Muscle layer of duodenum (tissue), 2 donors: ENCODE results near the gene BAHCC1.

Experiments used
- H3K27ac ChIP-seq: one replicate; pipeline ENCODE4 v1.7.0; 2013; ENCODE audit warnings: mild to moderate bottlenecking, low read length
- H3K27me3 ChIP-seq: one replicate; pipeline ENCODE4 v1.7.0; 2013; ENCODE audit warnings: low read depth, mild to moderate bottlenecking, control low read depth, low read length
- H3K36me3 ChIP-seq, 2 donors: one replicate each; pipeline ENCODE4 v1.7.0; 2013; ENCODE audit warnings: low read length in 2 of 2, control low read depth in 1 of 2, mild to moderate bottlenecking in 1 of 2; ENCODE audit not compliant: insufficient read depth in 2 of 2, control insufficient read depth in 1 of 2
- H3K4me1 ChIP-seq, 2 donors: one replicate each; pipeline ENCODE4 v1.7.0; 2013; ENCODE audit warnings: low read length in 2 of 2, mild to moderate bottlenecking in 2 of 2, control low read depth in 1 of 2, moderate library complexity in 1 of 2; ENCODE audit not compliant: insufficient read depth in 2 of 2, control insufficient read depth in 1 of 2
- H3K4me3 ChIP-seq, 2 donors: one replicate each; pipeline ENCODE4 v1.7.0; 2013; ENCODE audit warnings: low read length in 2 of 2, low read depth in 1 of 2, mild to moderate bottlenecking in 1 of 2
- H3K9me3 ChIP-seq, 2 donors: one replicate each; pipeline ENCODE4 v1.7.0; 2013; ENCODE audit warnings: low read length in 2 of 2, control low read depth in 1 of 2, mild to moderate bottlenecking in 1 of 2; ENCODE audit not compliant: control insufficient read depth in 1 of 2
- donor health status: healthy.

BAHCC1 gene

DNA sequence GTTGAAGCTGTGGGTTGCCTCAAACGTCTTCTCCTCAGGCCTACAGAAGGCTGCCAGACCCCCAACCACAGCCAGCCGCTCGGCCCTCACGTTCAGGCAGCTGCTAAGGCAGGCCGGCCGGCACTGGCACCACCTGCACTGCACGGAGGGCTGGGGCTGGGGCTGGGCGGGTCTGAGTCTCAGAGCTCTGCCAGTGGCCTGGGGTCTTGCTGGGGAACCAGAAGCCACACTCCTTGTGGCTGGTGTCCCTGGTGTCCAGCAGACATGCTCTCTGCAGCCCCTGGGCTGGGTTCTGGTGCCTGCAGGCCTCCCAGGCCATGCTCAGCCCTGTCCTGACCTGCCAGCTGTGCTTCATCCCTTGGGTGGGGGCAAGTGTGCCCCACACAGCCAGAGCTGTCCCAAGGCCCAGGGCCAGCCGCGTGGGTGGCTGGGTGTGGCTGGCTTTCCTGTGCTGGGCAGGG is 42.0 kb downstream of the BAHCC1 start:
- no peak overlapping the region for H3K4me3 ChIP-seq
- H3K4me1 ChIP-seq = peaks cover 0 to 10% of the 10 kb centered on the region in 2 donors
- peaks cover 0 to 6% of the 10 kb centered on the region in 2 donors for H3K36me3 ChIP-seq
- no peak overlapping the region for H3K27ac ChIP-seq
- H3K9me3 ChIP-seq = no peaks in the 10 kb centered on the region
- H3K27me3 ChIP-seq = no peaks in the 10 kb centered on the region

DNA sequence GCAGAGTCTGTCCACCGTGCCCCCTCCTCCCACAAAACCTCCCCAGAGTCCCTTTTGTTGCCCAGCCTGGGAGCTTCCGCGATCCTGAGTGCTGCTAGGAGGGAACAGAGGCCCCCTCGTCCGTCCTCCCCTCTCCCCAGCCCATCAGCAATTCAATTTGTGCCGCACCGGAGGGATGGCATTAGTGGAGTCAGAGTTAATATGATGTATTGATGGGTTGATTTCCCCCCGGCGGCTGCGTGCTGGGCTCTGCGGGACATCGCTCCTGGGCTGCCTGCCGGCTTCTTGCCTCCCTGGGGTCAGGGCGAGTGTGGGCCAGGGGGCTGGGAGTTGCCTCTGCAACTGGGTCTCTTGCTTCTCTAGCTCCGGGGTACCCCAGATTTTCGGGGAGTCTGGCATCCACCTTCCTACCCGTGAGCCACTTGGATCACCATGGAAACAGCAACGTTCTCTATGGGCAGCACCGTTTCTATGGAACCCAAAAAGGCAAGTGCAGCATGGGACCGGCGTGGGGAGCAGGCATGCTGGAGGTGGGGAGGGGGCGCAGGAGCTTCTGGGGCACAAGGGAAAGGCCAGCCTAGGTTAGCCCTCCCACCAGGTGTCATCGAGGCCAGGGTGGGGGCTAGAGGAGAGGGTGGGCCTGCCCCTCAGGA is 42.9 kb downstream of the BAHCC1 start:
- H3K9me3 ChIP-seq = no peaks in the 10 kb centered on the region
- H3K36me3 ChIP-seq = peaks cover 0 to 14% of the 10 kb centered on the region in 2 donors
- peaks cover 0 to 10% of the 10 kb centered on the region in 2 donors for H3K4me1 ChIP-seq
- no peak overlapping the region for H3K4me3 ChIP-seq
- H3K27me3 ChIP-seq = no peaks in the 10 kb centered on the region
- no peak overlapping the region for H3K27ac ChIP-seq

DNA sequence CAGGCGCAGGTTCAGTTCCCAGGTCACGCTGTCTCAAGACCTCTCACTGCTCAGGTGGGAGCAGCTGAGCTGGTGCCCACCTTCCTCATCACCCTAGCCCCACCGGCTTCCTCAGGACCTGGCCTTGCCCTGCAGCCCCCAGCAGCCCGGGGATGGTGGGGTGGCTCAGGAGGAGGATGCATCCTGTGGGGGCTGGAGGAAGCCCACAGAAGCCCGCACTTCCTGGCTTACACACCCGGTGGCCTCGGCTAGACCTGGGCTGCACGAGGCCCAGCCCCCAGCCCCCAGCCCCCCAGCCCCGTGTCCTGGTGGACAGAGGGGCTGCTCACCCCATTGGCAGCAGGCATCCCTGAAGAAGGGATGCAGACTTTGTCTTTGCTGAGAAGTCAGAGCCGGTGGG is 43.4 kb downstream of the BAHCC1 start:
- H3K27ac ChIP-seq = no peak overlapping the region
- H3K36me3 ChIP-seq = peaks cover 0 to 20% of the 10 kb centered on the region in 2 donors
- no peak overlapping the region for H3K4me3 ChIP-seq
- H3K27me3 ChIP-seq = no peaks in the 10 kb centered on the region
- H3K4me1 ChIP-seq = peaks cover 0 to 10% of the 10 kb centered on the region in 2 donors
- H3K9me3 ChIP-seq = no peaks in the 10 kb centered on the region

DNA sequence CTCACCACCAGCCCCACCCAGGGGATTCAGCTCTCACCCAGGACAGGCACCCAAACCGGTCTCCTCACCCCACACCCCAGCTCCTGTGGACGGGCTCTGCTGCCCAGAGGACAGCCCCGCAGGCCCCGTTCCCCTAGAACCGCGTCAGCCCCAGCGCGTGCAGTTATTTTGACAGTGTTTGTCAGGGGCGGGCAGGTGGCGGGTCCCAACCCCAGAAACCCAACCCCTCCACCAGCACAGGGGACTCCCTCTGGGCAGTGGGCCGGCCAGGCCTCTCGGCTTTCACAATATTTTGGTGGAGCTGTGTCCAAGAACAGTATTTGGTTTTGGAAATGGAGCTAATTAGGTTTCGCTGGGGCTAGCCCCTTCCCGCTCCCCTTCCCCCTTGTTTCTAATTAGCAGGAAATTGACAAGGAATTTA is 44.8 kb downstream of the BAHCC1 start:
- H3K36me3 ChIP-seq = peaks cover 0 to 20% of the 10 kb centered on the region in 2 donors
- no peak overlapping the region for H3K27ac ChIP-seq
- no peaks in the 10 kb centered on the region for H3K9me3 ChIP-seq
- no peaks in the 10 kb centered on the region for H3K27me3 ChIP-seq
- no peak overlapping the region for H3K4me3 ChIP-seq
- peaks cover 0 to 10% of the 10 kb centered on the region in 2 donors for H3K4me1 ChIP-seq

DNA sequence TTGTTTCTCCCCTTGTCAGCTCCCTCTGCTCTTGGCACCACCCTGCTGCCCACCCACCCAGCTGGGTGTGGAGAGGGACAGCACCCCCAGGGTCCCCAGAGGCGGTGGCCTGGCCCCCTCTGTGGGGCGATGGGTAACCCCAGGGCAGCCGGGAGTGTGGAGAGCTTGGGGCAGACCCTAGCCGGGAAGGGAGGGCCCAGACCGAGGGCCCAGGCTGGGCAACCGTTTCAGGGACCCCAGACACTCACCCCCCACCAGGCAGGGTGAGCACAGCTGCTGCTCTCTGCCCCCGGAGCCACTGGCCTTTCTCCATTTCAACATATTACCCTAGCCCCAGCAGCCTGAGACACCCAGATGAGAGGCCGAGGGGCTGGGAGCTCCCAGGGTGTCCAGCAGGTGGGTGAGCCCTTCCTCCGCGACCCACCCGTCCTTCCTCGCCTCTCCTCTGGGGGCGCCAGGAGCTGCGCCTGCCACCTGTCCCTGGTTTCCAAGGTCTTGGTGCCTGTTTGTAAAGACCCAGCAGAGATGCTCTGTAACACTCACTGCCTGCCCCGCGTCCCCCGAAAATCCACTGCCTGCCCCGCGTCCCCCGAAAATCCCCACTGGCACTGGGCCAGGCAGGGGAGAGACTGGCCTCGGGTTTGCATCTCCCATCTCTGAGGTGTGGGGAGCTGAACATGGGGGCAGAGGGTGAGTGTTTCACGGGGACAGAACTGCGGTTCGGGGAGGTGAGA is 45.4 kb downstream of the BAHCC1 start:
- Histone ChIP-seq H3K27ac (no peak overlapping the region), H3K4me1 (peaks cover 0 to 10% of the 10 kb centered on the region in 2 donors), H3K27me3 (no peaks in the 10 kb centered on the region), H3K4me3 (no peak overlapping the region), H3K9me3 (no peaks in the 10 kb centered on the region), H3K36me3 (peaks cover 0 to 23% of the 10 kb centered on the region in 2 donors)

DNA sequence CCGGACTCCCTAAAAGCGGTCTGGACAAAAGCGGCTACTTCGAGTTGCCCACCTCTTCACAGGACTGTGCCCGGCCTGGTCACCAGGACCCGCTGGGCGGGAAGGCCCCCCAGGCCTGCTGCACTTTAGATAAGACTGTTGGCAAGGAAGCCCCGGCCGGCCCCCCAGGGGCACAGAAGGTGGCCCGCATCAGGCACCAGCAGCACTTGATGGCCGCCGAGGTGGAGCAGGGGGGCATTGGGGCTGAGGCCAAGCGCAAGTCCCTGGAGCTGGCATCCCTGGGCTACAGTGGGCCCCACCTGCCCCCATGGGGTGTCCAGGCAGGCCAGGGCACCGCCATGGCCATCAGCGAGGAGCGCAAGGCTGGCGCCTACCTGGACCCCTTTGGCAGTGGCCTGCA is 47.5 kb downstream of the BAHCC1 start:
- H3K27me3 ChIP-seq = no peaks in the 10 kb centered on the region
- H3K36me3 ChIP-seq = peaks cover 0 to 33% of the 10 kb centered on the region in 2 donors
- no peak overlapping the region for H3K27ac ChIP-seq
- H3K4me3 ChIP-seq = no peak overlapping the region
- no peaks in the 10 kb centered on the region for H3K4me1 ChIP-seq
- no peaks in the 10 kb centered on the region for H3K9me3 ChIP-seq

DNA sequence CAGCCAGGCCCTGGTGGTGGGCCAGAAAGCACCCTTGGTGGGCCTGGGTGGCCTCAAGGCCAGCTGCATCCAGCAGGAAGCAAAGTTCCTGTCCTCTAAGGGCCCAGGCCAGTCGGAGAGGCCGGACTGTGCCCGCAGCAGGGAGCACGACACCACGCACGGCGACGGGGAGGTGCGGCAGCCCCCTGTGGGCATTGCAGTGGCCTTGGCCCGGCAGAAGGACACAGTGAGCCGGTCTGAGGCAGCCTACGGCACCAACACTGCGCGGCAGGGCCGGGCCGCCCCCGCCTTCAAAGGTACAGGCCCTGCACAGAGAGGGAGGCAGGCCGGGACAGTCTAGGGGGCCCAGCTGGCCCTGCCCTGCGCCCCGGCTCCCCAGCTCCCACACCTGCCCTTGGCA is 48.0 kb downstream of the BAHCC1 start:
- Histone ChIP-seq H3K4me3 (no peak overlapping the region), H3K36me3 (peaks cover 0 to 35% of the 10 kb centered on the region in 2 donors), H3K9me3 (no peaks in the 10 kb centered on the region), H3K27me3 (no peaks in the 10 kb centered on the region), H3K4me1 (no peaks in the 10 kb centered on the region), H3K27ac (no peak overlapping the region)

DNA sequence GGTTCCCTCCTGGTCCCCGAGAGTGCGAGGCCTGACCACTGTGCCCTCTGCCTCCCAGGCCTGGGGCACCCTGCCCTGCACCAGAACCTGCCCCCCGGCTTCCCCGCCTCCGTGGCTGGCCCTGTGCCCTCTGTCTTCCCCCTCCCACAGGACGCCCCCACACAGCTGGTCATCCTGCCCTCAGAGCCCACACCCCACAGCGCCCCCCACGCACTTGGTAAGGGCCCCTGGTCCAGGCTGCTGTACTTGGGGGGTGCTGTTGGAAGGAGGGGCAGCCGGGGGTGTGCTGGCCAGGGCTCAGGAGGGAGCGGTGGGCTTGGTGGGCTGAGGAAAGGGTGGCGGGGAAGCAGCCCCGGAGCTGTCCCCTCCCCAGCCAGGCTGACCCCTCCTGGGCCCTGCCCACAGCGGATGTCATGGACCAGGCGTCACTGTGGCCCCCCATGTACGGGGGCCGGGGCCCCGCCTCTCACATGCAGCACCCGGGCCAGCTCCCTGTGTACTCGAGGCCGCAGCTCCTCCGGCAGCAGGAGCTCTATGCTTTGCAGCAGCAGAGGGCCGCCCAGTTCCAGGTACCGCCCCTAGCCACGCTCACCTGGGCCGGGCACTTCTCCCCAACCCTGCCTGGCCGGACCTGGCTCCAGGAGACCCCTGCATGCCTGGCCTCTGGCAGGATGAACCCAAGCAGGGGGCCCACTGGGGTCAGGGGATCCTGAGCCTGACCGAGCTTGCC is 49.5 kb downstream of the BAHCC1 start:
- Histone ChIP-seq H3K9me3 (no peaks in the 10 kb centered on the region), H3K27ac (no peak overlapping the region), H3K4me1 (no peaks in the 10 kb centered on the region), H3K27me3 (no peaks in the 10 kb centered on the region), H3K36me3 (peaks cover 0 to 39% of the 10 kb centered on the region in 2 donors), H3K4me3 (no peak overlapping the region)

DNA sequence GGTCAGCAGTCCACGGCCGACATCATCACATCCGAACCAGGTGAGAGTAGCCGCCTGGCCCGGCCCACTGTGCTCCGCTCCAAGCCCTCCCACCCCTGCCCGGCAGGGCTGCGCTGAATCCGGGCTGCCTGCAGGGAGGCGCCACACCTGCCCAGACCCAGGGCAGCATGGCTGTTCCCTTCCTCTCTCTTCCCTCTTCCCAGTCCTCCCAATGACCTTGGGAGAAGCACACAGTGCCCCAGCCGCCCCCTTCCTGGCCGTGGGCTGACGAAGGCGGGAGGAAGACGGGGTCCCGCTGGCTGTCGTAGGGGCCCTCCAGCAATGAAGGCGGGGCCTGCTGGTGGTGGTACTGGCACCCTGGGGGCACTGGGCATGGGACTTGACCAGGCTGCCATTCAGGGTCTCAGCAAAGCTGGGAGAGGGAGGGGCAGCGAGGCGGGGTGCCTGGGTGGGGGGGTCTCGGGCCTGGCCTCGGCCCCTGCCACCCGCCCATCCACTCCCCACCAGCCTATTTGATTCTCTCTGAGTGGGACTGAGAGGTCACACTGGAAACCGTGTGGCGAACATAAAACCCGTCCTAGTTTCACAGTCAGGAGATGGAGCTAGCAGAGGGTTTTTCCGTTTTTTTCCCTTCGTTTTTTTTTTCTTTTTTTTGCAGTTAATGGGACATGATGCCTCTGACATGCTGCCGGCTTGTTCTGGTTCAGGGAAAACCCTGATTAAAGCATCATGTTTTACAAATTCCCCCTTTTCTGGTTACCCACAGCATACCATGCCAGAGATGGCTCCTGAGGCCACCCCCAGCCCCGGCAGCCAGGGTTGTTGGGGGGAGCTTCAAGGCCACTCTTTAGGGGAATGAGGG is 50.6 kb downstream of the BAHCC1 start:
- H3K27ac ChIP-seq = no peak overlapping the region
- no peaks in the 10 kb centered on the region for H3K4me1 ChIP-seq
- H3K36me3 ChIP-seq = peaks cover 0 to 39% of the 10 kb centered on the region in 2 donors
- H3K27me3 ChIP-seq = no peaks in the 10 kb centered on the region
- no peaks in the 10 kb centered on the region for H3K9me3 ChIP-seq
- no peak overlapping the region for H3K4me3 ChIP-seq

DNA sequence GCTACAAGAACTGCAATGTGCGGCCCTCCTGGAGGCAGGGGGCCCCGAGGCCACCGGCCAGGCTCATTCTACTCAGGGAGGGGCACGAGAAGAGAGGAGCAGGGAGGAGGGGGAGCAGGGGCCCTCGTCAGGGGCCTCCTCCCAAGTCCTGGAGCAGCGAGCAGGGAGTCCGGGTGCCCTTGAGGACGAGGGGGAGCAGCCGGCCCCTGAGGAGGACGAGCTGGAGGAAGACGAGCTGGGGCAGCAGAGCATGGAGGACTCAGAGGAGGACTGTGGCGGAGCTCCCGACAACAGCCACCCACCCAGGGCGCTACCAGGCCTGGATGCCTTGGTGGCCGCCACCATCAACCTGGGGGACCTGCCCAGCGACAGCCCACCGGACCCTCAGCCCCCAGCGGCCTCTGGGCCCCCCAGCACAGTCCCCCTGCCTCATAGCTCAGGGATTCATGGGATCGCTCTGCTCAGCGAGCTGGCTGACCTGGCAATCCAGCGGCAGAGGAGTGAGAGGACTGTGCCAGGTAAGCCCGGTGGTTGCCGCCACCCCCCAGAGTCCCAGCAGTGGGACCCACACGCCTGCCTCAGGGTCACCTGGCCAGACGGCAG is 52.2 kb downstream of the BAHCC1 start:
- H3K4me1 ChIP-seq = no peaks in the 10 kb centered on the region
- H3K4me3 ChIP-seq = no peak overlapping the region
- no peaks in the 10 kb centered on the region for H3K9me3 ChIP-seq
- peaks cover 0 to 41% of the 10 kb centered on the region in 2 donors for H3K36me3 ChIP-seq
- H3K27me3 ChIP-seq = no peaks in the 10 kb centered on the region
- H3K27ac ChIP-seq = no peak overlapping the region
